RWPE1 (cell line): Measurements from ENCODE around the gene DAPK3.
"Not testable (repeated sequence)": the region's sequence is repeated elsewhere in the genome, so short reads cannot be mapped to it uniquely, and the experiment has no call there.

Experiments
- CTCF ChIA-PET: fragments of 350-600 bp; sonication (Branson Sonifier 250); formaldehyde crosslinking; extraction: SDS; loops from one replicate; lab custom pipeline; 2021; lab: Yijun Ruan, JAX
- POLR2A ChIA-PET: fragments of 400-600 bp; formaldehyde crosslinking; extraction: SDS; loops from one replicate; lab custom pipeline; 2020; ENCODE audit warnings: antibody characterized with exemption; ENCODE audit not compliant: low non-redundant PET; lab: Yijun Ruan, JAX
- DNase-seq: peaks from one replicate; pipeline ENCODE4 v3.0.0; 2012; ENCODE audit warnings: low spot score
- H3K27ac ChIP-seq: fragments of 450-650 bp; 2 replicates; pipeline ENCODE4 v1.5.1; 2017
- TF ChIP-seq, protein P1 (sequence below): fragments of 450-650 bp; conservative IDR thresholded peaks from 2 replicates; pipeline ENCODE4 v1.5.1; 2017; ENCODE audit warnings: low read depth, mild to moderate bottlenecking

Gene DAPK3

DNA sequence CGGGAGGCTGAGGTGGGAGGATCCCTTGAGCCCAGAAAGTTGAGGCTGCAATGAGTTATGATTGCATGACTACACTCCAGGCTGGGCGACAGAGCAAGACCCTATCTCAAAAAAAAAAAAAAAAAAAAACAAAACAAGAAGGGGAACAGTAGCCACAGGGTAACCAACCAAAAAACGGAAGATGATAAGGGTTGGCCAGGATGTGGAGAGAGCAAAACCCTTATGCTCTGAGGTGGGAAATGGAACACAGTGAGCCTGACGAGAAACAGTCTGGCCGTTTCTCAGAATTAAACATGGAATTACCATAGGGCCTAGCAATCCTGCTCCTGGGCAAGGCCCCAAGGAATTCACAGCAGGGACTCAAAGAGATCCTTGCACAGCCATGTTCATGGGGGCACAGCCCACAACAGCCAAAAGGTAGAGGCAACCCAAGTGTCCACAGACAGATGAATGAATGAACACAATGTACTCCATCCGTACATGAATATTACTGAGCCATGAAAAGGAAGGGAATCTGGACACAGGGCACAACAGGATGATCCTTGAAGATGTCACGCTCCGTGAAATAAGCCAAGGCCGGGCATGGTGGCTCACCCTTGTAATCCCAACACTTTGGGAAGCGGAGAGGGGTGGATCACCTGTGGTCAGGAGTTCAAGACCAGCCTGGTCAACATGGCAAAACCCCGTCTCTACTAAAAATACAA, 26.7 kb downstream of the DAPK3 start:
- TF ChIP-seq, protein P1, sequence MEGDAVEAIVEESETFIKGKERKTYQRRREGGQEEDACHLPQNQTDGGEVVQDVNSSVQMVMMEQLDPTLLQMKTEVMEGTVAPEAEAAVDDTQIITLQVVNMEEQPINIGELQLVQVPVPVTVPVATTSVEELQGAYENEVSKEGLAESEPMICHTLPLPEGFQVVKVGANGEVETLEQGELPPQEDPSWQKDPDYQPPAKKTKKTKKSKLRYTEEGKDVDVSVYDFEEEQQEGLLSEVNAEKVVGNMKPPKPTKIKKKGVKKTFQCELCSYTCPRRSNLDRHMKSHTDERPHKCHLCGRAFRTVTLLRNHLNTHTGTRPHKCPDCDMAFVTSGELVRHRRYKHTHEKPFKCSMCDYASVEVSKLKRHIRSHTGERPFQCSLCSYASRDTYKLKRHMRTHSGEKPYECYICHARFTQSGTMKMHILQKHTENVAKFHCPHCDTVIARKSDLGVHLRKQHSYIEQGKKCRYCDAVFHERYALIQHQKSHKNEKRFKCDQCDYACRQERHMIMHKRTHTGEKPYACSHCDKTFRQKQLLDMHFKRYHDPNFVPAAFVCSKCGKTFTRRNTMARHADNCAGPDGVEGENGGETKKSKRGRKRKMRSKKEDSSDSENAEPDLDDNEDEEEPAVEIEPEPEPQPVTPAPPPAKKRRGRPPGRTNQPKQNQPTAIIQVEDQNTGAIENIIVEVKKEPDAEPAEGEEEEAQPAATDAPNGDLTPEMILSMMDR, result no peak
- POLR2A ChIA-PET, result interaction anchor here (0.6 kb wide), 1 partner anchor 15 kb away, joined by 4 read pairs; no protein-coding TSS in a partner anchor
- no peak overlapping the region for H3K27ac ChIP-seq
- CTCF ChIA-PET, result no interaction called here
- no peak for DNase-seq

DNA sequence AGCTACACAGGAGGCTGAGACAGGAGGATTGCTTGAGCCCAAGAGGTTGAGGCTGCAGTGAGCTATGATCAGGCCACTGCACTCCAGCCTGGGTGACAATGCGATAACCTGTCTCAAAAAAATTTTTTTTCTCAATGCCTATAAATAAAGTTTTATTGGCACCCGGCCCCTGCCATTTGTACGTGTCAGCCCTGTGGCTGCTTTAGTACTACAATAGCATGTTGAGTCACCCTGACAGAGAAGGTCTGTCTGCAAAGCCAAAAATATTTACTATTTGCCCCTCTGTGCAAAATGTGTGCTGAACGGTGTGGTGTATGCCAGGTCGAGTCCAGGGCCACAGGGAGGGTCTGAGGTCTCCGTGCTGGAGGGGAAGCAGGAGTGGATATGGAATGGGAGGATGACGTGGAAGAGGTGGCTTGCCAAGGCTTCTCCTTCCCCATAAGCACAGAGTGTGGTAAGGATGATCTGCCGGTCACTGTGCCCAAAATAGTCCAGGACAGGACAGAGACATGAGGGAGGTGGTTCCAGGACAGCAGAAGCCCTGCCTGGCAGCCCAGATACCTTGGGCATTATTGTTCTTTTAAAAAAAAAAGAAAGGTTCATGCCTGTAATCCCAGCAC, 28.0 kb downstream of the DAPK3 start:
- POLR2A ChIA-PET, result no interaction called here
- no peak for DNase-seq
- CTCF ChIA-PET, result interaction anchor here (0.6 kb wide), 1 partner anchor 319 kb away, joined by 3 read pairs; no protein-coding TSS in a partner anchor
- no peak overlapping the region for H3K27ac ChIP-seq
- TF ChIP-seq, protein P1, result no peak

DNA sequence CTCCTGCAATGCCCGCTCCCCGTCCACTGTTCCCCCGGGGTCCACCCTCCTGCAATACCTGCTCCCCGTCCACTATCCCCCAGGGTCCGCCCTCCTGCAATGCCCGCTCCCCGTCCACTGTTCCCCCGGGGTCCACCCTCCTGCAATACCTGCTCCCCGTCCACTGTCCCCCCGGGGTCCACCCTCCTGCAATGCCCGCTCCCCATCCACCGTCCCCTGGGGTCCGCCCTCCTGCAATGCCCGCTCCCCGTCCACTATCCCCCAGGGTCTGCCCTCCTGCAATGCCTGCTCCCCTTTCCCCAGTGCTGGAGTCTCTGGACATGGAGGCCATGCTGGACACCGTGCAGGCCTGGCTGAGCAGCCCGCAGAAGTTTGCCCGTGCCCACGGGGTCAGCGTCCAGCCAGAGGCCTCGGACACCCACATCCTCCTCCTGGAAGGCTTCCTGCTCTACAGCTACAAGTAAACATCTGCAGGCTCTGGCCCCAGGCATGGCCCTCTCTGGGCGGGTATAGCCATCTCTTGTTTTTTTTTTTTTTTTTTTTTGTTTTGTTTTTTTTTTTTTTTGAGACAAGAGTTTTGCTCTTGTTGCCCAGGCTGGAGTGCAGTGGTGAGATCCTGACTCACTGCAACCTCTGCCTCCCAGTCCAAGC, 32.5 kb downstream of the DAPK3 start:
- POLR2A ChIA-PET, result interaction anchor here (0.7 kb wide), 1 partner anchor 312 kb away, joined by 8 read pairs; the partner anchor contains the start of gene CACTIN
- DNase-seq, CTCF ChIA-PET, H3K27ac ChIP-seq: not testable (repeated sequence)

DNA sequence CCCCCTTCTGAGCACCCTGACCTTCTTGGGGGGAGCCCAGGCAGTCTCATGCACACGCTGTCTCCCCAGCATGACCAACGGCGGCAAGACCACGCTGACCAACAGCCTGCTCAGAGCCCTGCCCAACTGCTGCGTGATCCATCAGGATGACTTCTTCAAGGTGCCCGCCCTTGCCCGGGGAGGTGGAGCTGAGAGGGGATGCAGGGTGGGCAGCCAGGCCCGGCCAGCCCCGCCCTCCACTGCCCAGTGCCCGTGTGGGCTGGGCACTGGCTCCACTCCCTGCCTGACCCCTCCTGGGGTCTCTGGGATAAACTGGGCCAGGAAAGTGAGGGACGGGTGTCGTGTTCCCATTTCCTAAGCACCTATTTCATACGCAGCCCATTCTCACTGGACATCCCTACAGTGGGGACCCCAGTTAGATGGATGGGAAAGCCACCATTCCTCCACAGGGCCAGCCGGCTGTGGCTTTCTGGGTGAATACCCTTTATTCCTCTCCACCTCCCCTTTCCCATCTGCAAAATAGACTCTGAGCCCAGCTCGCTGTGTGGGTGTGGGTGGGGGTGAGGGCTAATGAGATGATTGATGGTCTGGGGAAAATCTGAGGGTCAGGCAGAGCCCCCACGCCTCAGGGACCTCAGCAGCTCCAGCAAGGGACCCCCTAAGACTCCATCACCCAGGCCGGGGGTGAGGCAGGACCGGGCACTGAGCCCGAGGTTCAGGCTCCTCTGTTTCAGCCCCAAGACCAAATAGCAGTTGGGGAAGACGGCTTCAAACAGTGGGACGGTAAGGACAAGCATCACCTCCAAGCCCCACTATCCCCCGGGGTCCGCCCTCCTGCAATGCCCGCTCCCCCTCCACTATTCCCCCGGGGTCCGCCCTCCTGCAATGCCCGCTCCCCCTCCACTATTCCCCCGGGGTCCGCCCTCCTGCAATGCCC, 34.1 kb downstream of the DAPK3 start:
- ChIA-PET CTCF (no interaction called here), POLR2A (no interaction called here)
- TF ChIP-seq, protein P1, result no peak
- no peak for DNase-seq
- H3K27ac ChIP-seq, result no peak overlapping the region

DNA sequence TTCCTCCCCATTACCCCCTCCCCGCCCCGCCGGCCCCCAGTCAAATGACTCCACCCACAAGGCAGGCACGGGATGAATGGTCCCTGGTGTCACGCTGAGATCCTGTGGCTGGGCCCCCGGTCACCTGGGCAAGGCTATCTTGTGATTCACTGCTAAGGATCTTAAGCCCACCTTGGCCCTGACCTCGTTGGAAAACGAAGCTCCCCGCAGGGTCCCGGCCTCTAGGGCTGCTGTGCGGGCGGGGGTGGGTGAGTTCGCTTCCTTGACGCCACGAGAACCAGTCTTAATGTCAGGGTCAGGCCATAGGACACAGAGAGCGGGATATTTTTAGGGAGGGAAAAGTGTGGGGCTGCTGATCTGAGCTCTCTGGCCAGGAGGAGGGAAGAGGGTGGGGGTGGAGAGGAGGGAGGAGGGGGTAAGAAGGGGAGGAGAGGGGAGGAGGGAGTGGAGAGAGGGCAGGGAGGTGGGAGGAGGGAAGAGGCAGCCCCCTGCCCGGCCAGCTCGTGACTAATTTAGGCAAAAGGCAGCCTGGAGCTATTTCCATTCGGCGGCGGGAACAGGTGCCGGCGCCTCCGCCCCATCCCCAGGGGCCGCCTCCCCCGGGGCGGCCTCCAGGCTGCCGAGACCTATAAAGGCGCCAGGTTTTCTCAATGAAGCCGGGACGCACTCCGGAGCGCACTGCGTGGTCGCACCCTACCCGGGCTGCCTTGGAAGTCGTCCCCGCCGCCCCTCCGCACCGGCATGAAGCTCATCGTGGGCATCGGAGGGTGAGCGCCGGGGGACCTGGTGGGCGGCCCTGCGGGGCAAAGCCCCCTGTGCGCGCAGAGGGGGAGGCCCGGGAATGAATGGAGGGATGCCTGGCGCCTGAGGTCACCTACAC, 37.7 kb downstream of the DAPK3 start, which contains the start of gene NMRK2:
Gene NMRK2 (plus strand): TSS at position 139 of the 880 bp plus-strand sequence. CDS start 603 bp downstream, at position 742.
- DNase-seq, result no peak
- TF ChIP-seq, protein P1, result no peak
- ChIA-PET POLR2A (no interaction called here), CTCF (interaction anchor here (0.5 to 0.9 kb wide), 4 partner anchors 12 to 307 kb away, joined by 3 to 8 read pairs (median 6); no protein-coding TSS in a partner anchor)
- H3K27ac ChIP-seq, result no peak within 1 kb of the TSS

DNA sequence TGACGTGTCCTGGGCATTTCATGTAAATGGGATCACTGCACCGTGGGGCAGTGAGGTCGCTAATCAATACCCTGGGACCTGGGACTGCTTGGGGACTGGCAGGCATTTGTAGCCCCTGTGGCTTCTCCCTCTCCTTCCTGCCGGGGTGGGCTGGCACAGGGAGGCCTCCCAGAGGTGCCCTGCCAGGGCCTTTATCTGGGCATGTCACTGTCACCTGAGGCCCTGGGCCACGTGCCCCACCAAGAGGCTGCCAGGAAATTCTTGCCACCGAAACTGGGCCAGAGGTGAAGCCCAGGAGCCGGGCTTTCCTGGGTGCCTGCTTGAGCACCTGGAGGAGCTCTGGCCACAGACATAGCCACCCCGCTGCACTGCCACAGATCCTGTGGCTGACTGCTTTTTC, 39.9 kb downstream of the DAPK3 start:
- H3K27ac ChIP-seq, result no peak overlapping the region
- CTCF ChIA-PET, result no interaction called here
- no peak for DNase-seq
- TF ChIP-seq, protein P1, result no peak
- POLR2A ChIA-PET, result no interaction called here
